GM12878 (cell line): ENCODE data around the gene IFNL2. TPM values are rescaled to one million over a fixed set of nuclear protein-coding genes. Genes with fewer than 3 reads are reported as not detected.

Experiments used
- ATAC-seq: fragments of 200-7000 bp; cut with Tn5 transposase; 3 replicates; pipeline ENCODE4 v1.9.1; 2020; ENCODE audit warnings: mild to moderate bottlenecking, moderate library complexity
- BruUV-seq: library from RNA; stranded (reverse); fragments of 400-500 nt; replicated peaks from 2 replicates; lab custom pipeline; 2021; lab: Mats Ljungman, UMichigan
- CTCF ChIA-PET: fragments of 300-600 bp; sonication (Branson Sonifier 250); formaldehyde crosslinking; extraction: SDS; loops from one replicate; lab custom pipeline; 2021; ENCODE audit warnings: inconsistent platforms; lab: Yijun Ruan, JAX
- POLR2A ChIA-PET: fragments of 350-600 bp; formaldehyde crosslinking; extraction: SDS; loops from one replicate; lab custom pipeline; 2021; ENCODE audit warnings: inconsistent platforms; lab: Charles Lee
- RAD21 ChIA-PET: fragments of 300-600 bp; sonication (Branson Sonifier 250); formaldehyde crosslinking; loops from one replicate; lab custom pipeline; 2023; ENCODE audit warnings: antibody characterized with exemption; ENCODE audit not compliant: unreplicated experiment; lab: Charles Lee
- SMC1A ChIA-PET: fragments of 300-600 bp; sonication (Branson Sonifier 250); formaldehyde crosslinking; loops from one replicate; lab custom pipeline; 2023; ENCODE audit not compliant: unreplicated experiment, uncharacterized antibody; lab: Charles Lee
- DNase-seq: peaks from one replicate; pipeline ENCODE4 v3.0.0-alpha.2; 2011; ENCODE audit warnings: low read depth, low spot score
- FAIRE-seq: peaks from 3 replicates; lab custom pipeline; 2011; peaks lifted over from hg19 to GRCh38; lab: Jason Lieb, UNC
- H2AFZ ChIP-seq: 2 replicates; pipeline ENCODE4 v1.6.0; 2011; ENCODE audit warnings: low read depth, low read length, control low read depth; ENCODE audit not compliant: control insufficient read depth
- H3K27ac ChIP-seq: 2 replicates; pipeline ENCODE4 v1.5.1; 2011; ENCODE audit warnings: control low read depth; ENCODE audit not compliant: control insufficient read depth, insufficient read depth
- H3K27me3 ChIP-seq, 2 experiments: replicated peaks in 1 of 2; 2 replicates each; pipeline versions ENCODE4 v1.6.0 to v1.6.1; 2011; ENCODE audit warnings: low read length in 1 of 2; ENCODE audit not compliant: control insufficient read depth in 2 of 2, insufficient read depth in 2 of 2
- H3K36me3 ChIP-seq, 2 experiments: 2 replicates each; pipeline ENCODE4 v1.5.1; 2011; ENCODE audit warnings: low read length in 1 of 2; ENCODE audit not compliant: control insufficient read depth in 2 of 2, insufficient read depth in 2 of 2
- H3K4me1 ChIP-seq: 2 replicates; pipeline ENCODE4 v1.6.1; 2011; ENCODE audit warnings: mild to moderate bottlenecking, low read length, moderate library complexity, mixed read lengths; ENCODE audit not compliant: control insufficient read depth, insufficient read depth
- H3K4me2 ChIP-seq: 2 replicates; pipeline ENCODE4 v1.6.0; 2011; ENCODE audit warnings: control low read depth; ENCODE audit not compliant: control insufficient read depth, insufficient read depth
- H3K4me3 ChIP-seq: fragments of 200-600 bp; sonication (generic); 2 replicates; pipeline ENCODE4 v1.5.1; 2016
- H3K79me2 ChIP-seq: 2 replicates; pipeline ENCODE4 v1.6.0; 2011; ENCODE audit warnings: low read length; ENCODE audit not compliant: control insufficient read depth, insufficient read depth
- H3K9ac ChIP-seq: 2 replicates; pipeline ENCODE4 v1.8.0; 2011; ENCODE audit warnings: low read length, control low read depth, mixed read lengths; ENCODE audit not compliant: control insufficient read depth, insufficient read depth
- H3K9me3 ChIP-seq: replicated peaks from 3 replicates; pipeline ENCODE4 v1.5.1; 2011; ENCODE audit warnings: mild to moderate bottlenecking, low read length; ENCODE audit not compliant: control insufficient read depth, insufficient read depth
- H4K20me1 ChIP-seq: 2 replicates; pipeline ENCODE4 v1.6.0; 2011; ENCODE audit not compliant: control insufficient read depth, insufficient read depth
- CBFB ChIP-seq: IDR thresholded peaks from 2 replicates; pipeline ENCODE4 v1.6.1; 2016; ENCODE audit warnings: antibody characterized with exemption, low read depth
- EED ChIP-seq: sonication (generic); IDR thresholded peaks from 2 replicates; pipeline ENCODE4 v1.6.1; 2016; ENCODE audit warnings: antibody characterized with exemption, low read depth
- JUND ChIP-seq: IDR thresholded peaks from 2 replicates; pipeline ENCODE4 v1.6.1; 2012; ENCODE audit warnings: low read depth, mild to moderate bottlenecking, low read length, improper control_type of control experiment, moderate library complexity
- NFIC ChIP-seq: IDR thresholded peaks from 2 replicates; pipeline ENCODE4 v1.6.1; 2012; ENCODE audit warnings: low read depth, mild to moderate bottlenecking, inconsistent platforms, low read length, moderate library complexity
- RB1 ChIP-seq: fragments of 450-650 bp; formaldehyde crosslinking; IDR thresholded peaks from 2 replicates; pipeline ENCODE4 v1.6.1; 2017; ENCODE audit warnings: mild to moderate bottlenecking, borderline replicate concordance
- SMAD5 ChIP-seq: IDR thresholded peaks from 2 replicates; pipeline ENCODE4 v1.6.1; 2016; ENCODE audit warnings: antibody characterized with exemption, low read depth
- SPI1 ChIP-seq: IDR thresholded peaks from 2 replicates; pipeline ENCODE4 v1.6.1; 2011; ENCODE audit warnings: low read depth, mild to moderate bottlenecking, low read length, moderate library complexity, borderline replicate concordance; ENCODE audit not compliant: insufficient read depth
- WGBS: methylation state at CpG from one replicate; pipeline ENCODE4 v1.1.6; 2016; ENCODE audit warnings: low lambda C conversion rate; ENCODE audit not compliant: insufficient replicate concordance, insufficient coverage; ENCODE audit errors: missing lambda C conversion rate; 5-methylcytosine and 5-hydroxymethylcytosine counted together
- in situ Hi-C: fragments of 300-500 bp; cut with MboI; formaldehyde crosslinking; loops from 9 replicates; pipeline ENCODE4 v1.14.3; 2018; ENCODE audit warnings: mixed read lengths
- intact Hi-C: fragments of 100-400 bp; cut with micrococcal nuclease; formaldehyde crosslinking; loops from one replicate; pipeline ENCODE4 v1.14.2; 2022; ENCODE audit not compliant: unreplicated experiment
- polyA plus RNA-seq, 11 experiments: library from polyadenylated mRNA; depleted of rRNA in 4 of 11; unstranded in 6 of 11; stranded (reverse) in 5 of 11; fragments of >200 nt; fragmentation: Nextera tagmentation in 4 of 11; fragmentation: Illumina TruSeq in 1 of 11; extraction: Ambion mirVana in 4 of 11; extraction: Trizol in 1 of 11; gene quantifications; 1 replicate in 1 of 11; 2 replicates in 10 of 11; pipeline versions ENCODE4 v1.2.1 to v1.2.3, GENCODE V29; 2011 to 2016; ENCODE audit warnings: inconsistent platforms in 2 of 11, missing spikeins in 2 of 11, low read depth in 1 of 11
- total RNA-seq, 4 experiments: library from RNA; depleted of rRNA in 3 of 4; stranded (reverse); fragments of >200 nt in 3 of 4; fragmentation: Illumina TruSeq in 1 of 4; extraction: Trizol in 1 of 4; gene quantifications; 2 replicates each; pipeline versions ENCODE4 v1.2.1 to v1.2.3, GENCODE V29; 2013 to 2021
- TF ChIP-seq, protein P1 (sequence below): IDR thresholded peaks from 2 replicates; pipeline ENCODE4 v1.6.1; 2012; ENCODE audit warnings: low read length, inconsistent platforms
- TF ChIP-seq, protein P2 (sequence below): fragments of 450-650 bp; IDR thresholded peaks from 2 replicates; pipeline ENCODE4 v1.6.1; 2016; ENCODE audit warnings: mild to moderate bottlenecking, moderate library complexity, borderline replicate concordance
- TF ChIP-seq, protein P3 (sequence below): IDR thresholded peaks from 2 replicates; pipeline ENCODE4 v1.6.1; 2011; ENCODE audit warnings: borderline replicate concordance, low read depth, mild to moderate bottlenecking, moderate library complexity, mixed read lengths, low read length; ENCODE audit not compliant: insufficient read depth; ENCODE audit errors: extremely low read length

Gene IFNL2
- total and polyA plus RNA-seq, 10 of the 15 experiments (the other 5 are each of a cell fraction or from before 2014, with no cell fraction given) = 0.24 TPM; not detected in 9

DNA sequence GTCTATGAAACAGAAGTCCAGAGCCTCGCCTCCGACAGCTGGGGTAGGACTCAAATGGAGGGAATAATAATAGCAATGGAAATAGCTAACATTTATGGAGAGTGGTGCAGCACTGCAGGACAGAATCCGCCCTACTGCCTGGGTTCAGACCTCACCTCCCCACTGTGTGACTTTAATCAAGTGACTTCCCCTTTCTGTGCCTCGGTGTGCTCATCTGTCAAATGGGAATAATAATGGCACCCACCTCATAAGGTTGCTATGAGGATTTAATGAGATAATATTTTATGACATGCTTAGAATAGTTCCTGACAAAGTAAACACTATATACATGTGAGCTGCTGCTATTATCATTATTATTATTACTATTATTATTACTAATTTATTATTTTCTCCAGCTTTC is 49.3 kb downstream of the IFNL2 start:
- H3K9ac ChIP-seq = no peak overlapping the region
- peak; percentile 15; the same call in 1 of the 2 replicates for TF ChIP-seq SPI1
- TF ChIP-seq, protein P1, sequence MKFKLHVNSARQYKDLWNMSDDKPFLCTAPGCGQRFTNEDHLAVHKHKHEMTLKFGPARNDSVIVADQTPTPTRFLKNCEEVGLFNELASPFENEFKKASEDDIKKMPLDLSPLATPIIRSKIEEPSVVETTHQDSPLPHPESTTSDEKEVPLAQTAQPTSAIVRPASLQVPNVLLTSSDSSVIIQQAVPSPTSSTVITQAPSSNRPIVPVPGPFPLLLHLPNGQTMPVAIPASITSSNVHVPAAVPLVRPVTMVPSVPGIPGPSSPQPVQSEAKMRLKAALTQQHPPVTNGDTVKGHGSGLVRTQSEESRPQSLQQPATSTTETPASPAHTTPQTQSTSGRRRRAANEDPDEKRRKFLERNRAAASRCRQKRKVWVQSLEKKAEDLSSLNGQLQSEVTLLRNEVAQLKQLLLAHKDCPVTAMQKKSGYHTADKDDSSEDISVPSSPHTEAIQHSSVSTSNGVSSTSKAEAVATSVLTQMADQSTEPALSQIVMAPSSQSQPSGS = no peak
- H3K4me1 ChIP-seq = no peaks in the 10 kb centered on the region
- FAIRE-seq = no peak
- WGBS = 47% methylated on average over 4 of the region's 4 CpGs
- no peaks in the 10 kb centered on the region for H3K79me2 ChIP-seq
- BruUV-seq = no TSS peak
- no peak for DNase-seq
- CTCF ChIA-PET = no interaction called here
- no peak overlapping the region for H3K27ac ChIP-seq
- H3K27me3 ChIP-seq = no peaks in the 10 kb centered on the region; a peak in 1 of 4 replicates
- RAD21 ChIA-PET = no interaction called here
- in situ Hi-C loops = no loop called here
- no peak for ATAC-seq
- H3K4me3 ChIP-seq = no peak overlapping the region
- SMC1A ChIA-PET = no interaction called here
- H3K36me3 ChIP-seq = no peaks in the 10 kb centered on the region; a peak in 1 of 4 replicates
- intact Hi-C loops = no loop called here
- H2AFZ ChIP-seq = no peak overlapping the region
- H3K4me2 ChIP-seq = no peak overlapping the region
- H4K20me1 ChIP-seq = no peaks in the 10 kb centered on the region
- POLR2A ChIA-PET = no interaction called here
- H3K9me3 ChIP-seq = no peaks in the 10 kb centered on the region

DNA sequence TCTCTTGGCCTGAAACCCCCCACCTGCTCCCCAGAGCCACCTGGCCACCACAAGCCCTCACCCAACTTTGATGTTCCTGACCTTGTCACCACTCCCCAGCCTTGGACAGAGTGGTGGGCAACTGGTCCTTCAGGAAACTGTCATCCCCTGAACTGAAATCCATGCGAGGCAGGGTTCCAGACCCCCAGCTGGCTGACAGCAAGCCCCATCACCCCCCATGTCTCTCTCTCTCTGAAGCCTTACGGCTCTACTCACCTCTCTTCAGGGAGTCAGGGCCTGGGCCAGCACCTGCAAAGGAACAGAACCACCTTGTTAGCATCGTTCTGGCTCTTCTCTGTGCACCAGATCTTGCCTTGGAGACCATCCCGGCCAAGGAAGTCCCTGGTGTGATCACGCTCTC is 49.9 kb downstream of the IFNL2 start:
- SMC1A ChIA-PET = no interaction called here
- DNase-seq (no peak), FAIRE-seq (no peak), ATAC-seq (no peak)
- no TSS peak for BruUV-seq
- RAD21 ChIA-PET = no interaction called here
- no peaks in the 10 kb centered on the region for H3K79me2 ChIP-seq
- no peaks in the 10 kb centered on the region for H3K9me3 ChIP-seq
- WGBS = 65% methylated on average over 5 of the region's 5 CpGs
- no peak overlapping the region for H3K4me2 ChIP-seq
- no peaks in the 10 kb centered on the region; a peak in 1 of 4 replicates for H3K36me3 ChIP-seq
- H3K9ac ChIP-seq = no peak overlapping the region
- POLR2A ChIA-PET = no interaction called here
- in situ Hi-C loops (no loop called here), intact Hi-C loops (no loop called here)
- H3K4me3 ChIP-seq = no peak overlapping the region
- H3K4me1 ChIP-seq = no peaks in the 10 kb centered on the region
- H2AFZ ChIP-seq = no peak overlapping the region
- no peaks in the 10 kb centered on the region; a peak in 1 of 4 replicates for H3K27me3 ChIP-seq
- H3K27ac ChIP-seq = no peak overlapping the region
- no peaks in the 10 kb centered on the region for H4K20me1 ChIP-seq
- CTCF ChIA-PET = interaction anchor here (0.6 kb wide), 1 partner anchor 50 kb away, joined by 4 read pairs; no protein-coding TSS in a partner anchor
- TF ChIP-seq, protein P2, sequence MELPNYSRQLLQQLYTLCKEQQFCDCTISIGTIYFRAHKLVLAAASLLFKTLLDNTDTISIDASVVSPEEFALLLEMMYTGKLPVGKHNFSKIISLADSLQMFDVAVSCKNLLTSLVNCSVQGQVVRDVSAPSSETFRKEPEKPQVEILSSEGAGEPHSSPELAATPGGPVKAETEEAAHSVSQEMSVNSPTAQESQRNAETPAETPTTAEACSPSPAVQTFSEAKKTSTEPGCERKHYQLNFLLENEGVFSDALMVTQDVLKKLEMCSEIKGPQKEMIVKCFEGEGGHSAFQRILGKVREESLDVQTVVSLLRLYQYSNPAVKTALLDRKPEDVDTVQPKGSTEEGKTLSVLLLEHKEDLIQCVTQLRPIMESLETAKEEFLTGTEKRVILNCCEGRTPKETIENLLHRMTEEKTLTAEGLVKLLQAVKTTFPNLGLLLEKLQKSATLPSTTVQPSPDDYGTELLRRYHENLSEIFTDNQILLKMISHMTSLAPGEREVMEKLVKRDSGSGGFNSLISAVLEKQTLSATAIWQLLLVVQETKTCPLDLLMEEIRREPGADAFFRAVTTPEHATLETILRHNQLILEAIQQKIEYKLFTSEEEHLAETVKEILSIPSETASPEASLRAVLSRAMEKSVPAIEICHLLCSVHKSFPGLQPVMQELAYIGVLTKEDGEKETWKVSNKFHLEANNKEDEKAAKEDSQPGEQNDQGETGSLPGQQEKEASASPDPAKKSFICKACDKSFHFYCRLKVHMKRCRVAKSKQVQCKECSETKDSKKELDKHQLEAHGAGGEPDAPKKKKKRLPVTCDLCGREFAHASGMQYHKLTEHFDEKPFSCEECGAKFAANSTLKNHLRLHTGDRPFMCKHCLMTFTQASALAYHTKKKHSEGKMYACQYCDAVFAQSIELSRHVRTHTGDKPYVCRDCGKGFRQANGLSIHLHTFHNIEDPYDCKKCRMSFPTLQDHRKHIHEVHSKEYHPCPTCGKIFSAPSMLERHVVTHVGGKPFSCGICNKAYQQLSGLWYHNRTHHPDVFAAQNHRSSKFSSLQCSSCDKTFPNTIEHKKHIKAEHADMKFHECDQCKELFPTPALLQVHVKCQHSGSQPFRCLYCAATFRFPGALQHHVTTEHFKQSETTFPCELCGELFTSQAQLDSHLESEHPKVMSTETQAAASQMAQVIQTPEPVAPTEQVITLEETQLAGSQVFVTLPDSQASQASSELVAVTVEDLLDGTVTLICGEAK = no peak
- TF ChIP-seq NFIC = no peak
- no peak for TF ChIP-seq SMAD5
- no peak for TF ChIP-seq RB1
- TF ChIP-seq CBFB = no peak
- TF ChIP-seq, protein P3, sequence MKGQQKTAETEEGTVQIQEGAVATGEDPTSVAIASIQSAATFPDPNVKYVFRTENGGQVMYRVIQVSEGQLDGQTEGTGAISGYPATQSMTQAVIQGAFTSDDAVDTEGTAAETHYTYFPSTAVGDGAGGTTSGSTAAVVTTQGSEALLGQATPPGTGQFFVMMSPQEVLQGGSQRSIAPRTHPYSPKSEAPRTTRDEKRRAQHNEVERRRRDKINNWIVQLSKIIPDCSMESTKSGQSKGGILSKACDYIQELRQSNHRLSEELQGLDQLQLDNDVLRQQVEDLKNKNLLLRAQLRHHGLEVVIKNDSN = no peak
- TF ChIP-seq EED = no peak
- no peak for TF ChIP-seq JUND
- no peak for TF ChIP-seq SPI1
